DMS114 treated with DMSO at 0.1 percent for 48 hours (cell line): ENCODE data around the gene ZNF512B.
A peak's percentile ranks its signal among the peaks of the same experiment; 100 is the strongest.
"Not testable (repeated sequence)": the region's sequence is repeated elsewhere in the genome, so short reads cannot be mapped to it uniquely, and the experiment has no call there.

Experiments used
- DNase-seq: peaks from one replicate; lab custom pipeline; 2025; ENCODE audit not compliant: unreplicated experiment; lab: John Stamatoyannopoulos, UW

The ZNF512B gene

DNA sequence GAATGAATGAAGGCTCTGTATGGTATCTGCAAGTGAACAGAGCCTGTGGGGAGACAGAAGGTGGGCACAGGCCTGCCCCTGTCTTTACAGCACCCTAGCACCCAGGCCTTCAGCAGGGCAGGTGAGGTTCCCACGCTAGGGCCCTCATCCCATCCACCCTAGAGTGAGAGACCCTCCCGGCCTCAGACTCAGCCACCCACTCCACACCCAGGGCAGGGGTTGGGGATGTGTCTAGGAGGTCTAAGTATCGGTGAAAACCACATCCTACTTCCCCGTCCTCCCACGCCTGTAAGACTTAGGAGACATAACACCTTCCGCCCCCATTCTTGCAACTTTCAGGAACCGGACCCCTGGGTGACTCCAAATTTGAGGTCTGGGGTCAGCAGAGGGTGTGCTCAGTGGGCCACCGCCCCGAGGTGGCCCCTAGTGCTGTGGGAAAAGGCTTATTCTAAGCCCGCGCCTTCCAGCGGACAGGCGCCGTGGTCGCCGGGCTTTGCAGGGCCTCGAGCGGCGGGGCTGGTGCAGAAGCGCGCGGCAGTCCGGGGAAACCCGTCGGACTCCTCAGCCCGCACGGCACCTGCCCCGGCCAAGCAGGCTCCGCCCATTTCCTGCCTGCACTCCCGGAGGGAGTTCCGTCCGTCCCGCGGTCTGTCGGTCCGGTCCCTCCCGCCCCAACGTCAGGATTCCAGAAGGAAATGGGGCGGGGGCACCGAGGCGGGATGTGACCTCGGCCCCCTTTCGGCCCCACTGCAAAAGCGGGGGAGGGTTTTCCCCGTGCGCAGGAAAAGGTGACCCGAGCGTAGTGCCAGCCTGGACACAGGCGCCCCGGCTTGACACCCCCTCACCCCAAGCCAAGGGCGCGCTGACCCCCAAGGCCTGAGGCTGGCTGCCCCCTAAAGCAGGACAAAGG is 8.8 kb upstream of the ZNF512B start:
- DNase-seq = no peak

DNA sequence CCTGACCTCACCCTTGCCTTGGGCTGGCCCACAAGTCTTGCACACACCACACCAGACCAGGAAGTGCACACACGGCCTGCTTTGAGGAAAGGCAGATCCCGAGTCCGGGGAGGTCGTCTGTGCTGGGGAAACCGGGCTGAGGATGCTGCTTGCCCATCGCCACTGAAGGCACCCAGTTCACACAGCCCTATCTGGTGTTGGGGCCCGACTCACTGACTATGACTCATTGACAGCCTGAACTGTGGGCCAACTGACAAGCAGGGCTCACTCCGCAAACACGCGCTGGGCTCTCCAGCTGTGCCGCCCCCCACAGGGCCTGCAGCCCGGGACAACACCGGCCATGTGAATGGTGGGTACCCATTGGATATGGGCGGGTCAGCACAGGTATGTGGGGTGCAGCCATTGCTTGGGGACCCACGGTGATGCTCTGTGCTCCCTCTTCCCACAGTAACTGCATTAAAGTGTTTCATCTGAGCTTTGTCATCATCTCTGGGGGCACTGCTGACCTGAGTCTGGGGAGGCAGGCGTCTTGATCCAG is 8.1 kb upstream of the ZNF512B start:
- DNase-seq = no peak

DNA sequence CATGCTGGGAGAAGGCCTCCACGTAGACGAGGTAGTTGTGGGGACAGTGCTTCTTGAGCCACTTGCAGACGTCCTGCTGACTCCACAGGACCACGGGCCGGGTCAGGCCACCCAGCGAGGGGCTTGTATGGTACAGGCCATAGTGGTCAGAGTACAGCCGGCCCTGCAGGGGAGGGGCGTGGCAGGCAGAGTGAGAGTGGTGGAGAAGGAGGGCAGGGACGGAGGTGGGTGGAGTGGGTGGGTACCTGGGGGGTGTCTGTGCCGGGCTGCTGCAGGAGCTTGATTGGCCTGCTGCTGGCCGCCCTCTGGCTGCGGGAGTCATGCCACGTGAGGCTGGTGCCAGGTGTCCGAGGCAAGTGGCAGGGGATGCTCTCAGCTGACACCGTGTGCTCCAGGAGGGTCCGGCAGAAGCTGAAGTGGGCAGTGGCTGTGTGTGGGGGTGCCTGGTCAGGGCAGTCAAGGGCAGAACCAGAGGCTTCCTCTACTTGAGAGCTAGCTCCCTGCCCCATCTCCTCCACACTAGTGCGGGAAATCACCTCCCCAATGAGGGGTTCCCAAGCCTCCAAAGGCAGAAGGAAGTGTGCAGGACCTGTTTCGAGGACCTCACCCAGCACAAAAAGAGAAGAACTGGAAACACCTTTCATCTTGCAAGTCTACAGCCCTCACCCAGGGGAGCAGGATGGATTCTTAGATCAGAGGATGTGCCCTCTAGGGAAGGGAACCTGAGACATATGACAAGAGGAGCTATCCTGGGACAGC is 7.4 kb upstream of the ZNF512B start:
- no peak for DNase-seq

DNA sequence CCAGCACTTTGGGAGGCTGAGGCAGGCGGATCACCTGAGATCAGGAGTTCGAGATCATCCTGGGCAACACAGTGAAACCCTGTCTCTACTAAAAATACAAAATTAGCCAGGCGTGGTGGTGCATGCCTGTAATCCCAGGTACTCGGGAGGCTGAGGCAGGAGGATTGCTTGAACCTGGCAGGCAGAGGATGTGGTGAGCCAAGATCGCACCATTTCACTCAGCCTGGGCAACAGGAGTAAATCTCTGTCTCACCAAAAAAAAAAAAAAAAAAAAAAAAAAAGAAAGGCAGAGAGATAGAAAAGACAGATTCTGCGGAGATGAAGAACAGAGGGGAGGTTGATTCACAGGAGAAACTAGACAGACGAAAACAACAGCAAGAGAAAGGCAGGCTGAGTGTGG is 6.8 kb upstream of the ZNF512B start:
- DNase-seq = not testable (repeated sequence)

DNA sequence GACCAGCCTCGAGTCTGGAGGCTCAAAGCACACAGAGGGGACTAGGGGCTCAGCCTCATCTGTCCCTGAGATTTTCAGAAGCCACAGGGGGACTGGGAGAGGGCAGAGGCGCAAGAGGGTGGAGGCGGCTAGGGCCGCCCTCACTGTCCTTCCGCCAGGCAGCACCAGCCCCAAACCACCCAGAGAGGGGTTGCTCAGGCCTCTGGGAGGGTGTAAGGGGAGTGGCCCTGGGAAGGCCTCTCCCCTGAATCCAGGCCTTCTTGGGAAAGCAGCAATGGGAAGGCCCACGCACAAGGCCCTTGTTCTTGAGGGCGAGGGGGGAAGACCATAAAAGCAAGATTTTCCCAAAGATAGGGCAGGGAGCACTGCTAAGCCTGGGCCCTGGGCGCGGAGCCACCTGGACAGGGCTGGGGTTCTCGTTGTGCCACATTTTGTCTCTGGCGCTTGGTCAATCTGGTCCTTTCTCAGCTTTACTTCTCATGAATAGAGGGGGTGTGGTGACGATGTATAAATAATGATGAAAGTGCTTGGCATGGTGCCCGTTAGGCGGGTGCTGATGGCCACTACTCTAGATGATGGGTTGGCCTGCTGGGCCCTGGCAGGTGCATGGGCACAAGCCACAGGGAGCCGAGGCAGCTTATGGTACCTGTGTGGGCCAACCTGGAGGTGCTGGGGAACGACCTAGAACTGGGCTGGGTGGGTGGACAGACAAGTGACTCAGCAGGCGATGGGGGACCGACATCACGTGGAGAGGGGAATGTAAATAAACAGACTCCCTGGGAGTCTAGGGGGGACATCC is 4.9 kb upstream of the ZNF512B start:
- no peak for DNase-seq

DNA sequence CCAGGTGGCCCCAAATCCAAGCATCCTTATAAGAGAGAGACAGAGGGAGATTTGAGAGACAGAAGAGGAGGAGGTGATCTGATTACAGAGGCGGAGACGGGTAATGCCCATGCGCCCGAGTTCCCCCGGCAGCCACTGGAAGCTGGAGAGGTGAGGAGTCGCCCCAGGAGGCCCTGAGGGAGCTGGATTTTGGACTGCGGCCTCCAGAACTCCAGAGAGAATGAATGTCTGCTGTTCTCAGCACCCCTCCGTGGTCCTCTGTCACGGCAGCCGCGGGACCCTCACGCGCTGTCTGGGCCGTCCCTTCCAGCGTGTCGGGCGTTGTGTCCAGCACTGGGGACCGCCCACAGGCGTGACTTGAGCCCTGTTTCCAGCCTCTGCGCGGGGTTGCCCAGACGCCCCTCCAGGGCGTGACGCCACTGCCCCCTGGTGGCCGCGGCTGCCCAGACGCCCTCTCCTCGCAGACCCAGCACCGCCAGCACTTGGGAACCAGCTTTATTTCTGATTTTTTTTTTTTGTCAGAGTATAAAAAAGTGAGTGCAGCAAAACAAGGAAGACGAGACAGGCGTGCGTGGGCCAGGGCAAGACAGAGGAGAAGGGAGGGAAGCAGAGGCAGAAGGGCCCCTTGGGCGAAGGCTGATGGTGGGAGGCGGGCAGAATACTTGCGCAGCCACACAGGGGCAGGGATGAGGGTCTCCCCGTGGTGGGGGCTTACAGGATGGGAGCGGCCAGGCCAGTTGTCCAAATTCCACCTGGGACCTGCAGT is 4.1 kb upstream of the ZNF512B start:
- DNase-seq = peak; percentile 73

DNA sequence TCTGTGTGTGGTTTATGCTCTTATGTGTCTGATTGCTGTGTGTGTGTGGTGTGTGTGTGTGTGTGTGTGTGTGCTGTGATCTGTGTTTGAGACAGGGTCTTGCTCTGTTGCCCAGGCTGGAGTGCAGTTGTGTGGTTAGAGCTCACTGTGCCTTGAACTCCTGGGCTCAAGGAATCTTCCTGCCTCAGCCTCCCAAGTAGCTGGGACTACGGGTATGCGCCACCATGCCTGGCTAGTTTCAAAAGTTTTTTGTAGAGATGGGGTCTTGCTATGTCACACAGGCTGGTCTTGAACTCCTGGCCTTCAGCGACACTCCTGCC is 3.4 kb upstream of the ZNF512B start:
- no peak for DNase-seq

DNA sequence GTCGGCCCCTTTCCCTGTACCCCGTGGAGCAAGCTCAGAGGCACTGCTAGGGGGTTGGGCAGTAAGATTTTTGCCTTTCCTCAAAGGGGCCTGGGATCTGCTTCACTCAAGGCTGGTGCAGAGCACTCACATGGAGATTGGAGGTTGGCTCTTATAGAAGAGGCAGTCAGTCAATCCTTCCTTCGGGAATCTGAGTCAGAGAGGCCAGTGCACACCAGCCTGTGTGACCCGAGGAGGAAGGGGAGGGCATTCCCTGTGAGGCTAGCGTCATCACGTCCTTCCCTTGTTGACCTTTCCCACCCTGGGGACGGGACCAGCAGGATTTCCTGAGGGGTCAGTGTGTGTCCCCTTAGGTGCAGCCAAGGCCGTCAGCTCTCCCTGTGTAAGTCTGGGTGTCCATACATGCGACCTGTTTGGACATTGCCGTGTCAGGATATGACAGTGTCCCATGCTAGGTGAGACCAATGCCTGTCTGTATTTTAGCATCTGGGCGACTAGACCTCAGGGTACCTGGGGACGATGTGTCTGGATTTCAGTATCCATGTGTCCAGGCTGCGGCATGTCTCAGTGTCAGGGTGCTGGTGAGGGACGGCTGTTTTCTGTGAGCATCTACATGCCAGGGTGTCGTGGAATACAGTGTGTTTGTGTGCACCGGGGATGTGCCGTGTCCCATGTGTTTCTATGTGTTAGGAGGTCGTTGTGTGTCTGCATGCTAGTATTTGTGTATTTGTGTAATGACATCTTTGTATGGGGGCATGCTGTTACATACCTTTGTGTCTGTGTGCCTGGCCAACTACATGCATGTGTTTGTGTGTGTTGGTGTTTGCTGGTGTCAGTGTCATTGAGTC is 2.8 kb upstream of the ZNF512B start:
- DNase-seq = no peak

DNA sequence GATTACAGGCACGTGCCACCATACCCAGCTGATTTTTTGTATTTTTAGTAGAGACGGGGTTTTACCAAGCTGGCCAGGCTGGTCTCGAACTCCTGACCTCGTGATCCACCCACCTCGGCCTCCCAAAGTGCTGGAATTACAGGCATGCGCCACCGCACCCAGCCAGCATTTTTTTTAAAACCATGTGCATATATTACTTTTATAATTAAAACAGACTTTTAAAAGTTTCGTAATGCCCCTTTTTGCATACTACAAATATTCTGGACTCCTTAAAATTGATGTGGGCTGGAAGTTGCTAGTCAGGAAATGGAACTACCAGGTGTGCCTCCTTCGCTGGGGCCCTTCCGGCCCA is 2.2 kb upstream of the ZNF512B start:
- DNase-seq = not testable (repeated sequence)

DNA sequence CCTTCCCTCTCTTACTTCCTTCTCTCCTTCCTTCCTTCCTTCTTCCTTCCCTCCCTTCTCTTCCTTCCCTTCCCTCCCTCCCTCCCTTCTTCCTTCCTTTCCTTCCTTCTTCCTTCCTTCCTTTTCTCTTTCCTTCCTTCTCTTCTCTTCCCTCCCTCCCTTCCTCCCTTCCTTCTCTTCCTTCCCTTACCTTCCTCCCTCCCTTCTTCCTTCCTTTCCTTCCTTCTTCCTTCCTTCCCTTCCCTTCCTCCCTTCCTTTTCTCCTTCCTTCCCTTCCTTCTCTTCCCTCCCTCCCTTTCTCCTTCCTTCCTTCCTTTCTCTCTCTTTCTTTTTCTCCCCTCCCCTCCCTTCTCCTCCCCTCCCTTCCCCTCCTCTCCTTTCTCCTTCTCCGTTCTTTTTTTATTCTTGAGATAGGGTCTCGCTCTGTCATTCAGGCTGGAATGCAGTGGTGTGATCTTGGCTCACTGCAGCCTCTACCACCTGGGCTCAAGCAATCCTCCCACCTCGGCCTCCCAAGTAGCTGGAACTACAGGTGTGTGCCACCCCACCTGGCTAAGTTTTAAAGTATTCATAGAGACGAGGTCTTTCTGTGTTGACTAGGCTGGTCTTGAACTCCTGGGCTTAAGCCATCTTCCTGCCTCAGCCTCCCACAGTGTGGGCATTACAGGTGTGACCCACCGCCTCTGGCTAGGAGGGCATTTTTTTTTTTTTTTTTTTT is 1.1 kb upstream of the ZNF512B start:
- DNase-seq = no peak

DNA sequence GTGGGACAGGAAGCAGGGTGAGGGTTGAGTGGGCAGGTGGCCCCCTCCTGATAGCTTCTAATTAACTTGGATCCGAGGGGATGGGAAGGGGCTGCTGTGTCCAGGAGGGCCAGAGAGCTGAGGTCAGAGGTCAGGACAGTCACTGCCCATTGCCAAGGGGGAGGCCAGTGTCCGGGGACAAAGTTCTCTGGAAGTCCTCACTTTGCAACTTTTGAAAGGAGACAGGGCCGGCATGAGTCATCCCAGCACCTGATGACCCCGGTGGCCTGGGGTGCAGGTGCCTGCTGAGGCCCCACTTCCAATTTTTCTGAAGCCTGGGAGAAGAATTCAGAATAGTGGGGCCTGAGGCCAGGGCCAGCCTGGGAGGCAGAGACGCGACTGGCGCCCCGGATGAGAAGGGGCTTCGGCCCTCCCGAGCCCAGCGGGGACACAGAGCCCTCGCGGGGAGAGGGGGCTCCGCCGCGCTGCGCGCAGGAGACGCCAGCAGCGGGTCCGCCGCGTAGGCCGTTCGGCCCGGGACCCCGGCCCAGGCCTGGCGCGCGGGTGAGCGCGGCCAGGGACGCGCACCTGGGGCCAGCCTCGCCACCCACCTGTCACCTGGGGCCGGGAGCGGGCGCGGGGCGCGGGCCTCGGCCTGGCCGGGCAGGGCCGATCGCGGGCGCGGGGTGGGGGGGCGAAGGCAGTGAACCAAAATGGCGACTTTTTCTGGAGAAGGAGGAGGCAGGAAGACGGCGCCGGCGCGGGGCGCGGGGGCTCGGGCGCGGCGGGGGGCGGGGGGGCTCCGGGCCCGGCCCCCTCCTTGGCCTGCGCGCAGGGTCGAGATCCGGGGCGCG is 586 bp downstream of the ZNF512B start:
- no peak for DNase-seq

DNA sequence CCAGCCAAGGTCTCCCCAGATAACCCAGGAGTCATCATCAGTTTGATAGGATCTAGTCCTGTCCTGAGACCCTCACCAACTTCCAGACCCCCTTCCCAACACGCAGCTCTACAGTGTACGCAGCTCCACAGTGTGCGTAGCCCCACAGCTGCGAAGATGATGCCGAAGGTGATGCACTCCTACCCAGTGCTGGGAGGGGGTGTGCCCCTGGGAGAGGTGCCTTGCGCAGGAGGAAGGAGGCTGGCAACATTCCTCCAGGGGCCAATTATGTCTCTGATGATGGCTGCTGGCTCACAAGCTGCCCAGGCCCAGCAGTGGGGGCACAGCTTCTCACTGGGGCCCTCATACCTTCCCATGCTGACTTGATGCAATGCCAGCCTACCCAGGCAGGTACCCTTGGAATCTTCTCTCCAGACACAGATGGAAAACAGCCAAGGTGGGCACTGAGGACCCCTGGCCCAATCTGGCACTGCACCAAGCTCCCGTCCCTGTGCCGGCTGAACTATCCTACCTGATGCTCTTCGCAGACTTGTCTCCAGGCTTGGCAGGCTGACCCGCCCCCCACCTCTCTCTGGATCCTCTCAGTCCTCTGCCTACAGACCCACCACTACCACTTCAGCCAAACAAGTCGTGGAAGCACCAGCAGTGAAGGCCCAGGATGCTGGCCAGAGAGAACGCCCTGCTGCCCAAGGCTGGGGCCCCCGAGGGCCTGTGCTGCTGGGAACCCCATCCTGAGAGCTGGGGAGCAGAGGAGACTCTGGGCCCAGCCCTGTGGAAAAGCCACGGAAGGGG is 1.4 kb downstream of the ZNF512B start:
- no peak for DNase-seq

DNA sequence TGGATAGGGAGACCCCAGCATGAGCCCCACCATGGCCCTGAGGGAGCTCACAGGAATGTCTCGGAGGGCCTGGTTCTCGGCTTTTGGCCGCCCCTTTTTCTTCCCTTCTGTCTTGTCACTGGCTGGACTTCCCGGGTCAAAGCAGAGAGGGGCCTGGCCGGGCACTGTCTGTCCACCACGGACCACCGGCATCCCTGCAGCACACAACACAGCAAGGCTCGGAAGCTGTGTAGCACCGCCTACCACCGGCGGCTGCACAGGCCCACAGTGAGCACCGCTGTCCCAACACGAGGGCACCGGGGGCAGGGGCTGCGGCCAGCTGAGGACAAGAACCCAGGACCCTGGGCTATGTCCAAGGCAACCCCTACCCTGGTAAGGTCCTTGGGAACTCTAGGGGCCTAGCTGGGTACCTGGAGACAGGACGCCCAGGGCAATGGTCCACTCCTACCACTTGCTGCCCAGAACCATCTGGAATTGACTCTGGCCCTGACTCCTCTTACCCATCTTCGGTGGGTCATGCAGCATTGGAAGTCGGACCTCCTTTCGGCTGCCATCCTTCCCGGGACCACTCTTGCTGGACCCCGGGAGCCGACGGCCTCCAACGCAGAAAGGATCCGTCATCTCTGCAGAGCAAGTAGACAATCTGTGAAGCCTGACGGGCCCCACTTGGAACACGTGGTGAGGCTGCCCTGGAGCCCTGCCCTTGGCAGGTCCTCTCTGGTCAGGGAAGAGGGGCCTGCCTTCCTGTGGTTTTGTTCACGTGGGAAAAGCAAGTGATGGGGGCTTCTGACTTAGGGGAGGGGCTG is 2.2 kb downstream of the ZNF512B start:
- DNase-seq = no peak

DNA sequence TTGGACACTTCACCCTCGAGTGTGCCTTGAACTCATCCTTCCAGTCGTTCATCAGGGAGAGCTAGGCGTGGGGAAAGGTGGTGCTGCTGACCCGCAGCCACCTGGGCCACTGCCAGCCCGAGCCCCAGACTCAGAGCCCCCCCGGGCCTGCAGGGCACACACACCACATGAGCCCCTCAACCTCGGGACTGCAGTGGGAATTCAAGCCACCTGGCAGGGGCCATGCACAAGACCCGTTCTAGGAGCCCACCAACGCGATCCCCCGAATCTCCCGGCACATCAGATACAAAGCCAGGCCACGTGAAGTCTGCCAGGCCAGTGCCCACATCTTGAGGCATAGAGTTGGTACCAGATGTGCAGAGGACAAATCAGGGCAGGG is 2.8 kb downstream of the ZNF512B start:
- no peak for DNase-seq

DNA sequence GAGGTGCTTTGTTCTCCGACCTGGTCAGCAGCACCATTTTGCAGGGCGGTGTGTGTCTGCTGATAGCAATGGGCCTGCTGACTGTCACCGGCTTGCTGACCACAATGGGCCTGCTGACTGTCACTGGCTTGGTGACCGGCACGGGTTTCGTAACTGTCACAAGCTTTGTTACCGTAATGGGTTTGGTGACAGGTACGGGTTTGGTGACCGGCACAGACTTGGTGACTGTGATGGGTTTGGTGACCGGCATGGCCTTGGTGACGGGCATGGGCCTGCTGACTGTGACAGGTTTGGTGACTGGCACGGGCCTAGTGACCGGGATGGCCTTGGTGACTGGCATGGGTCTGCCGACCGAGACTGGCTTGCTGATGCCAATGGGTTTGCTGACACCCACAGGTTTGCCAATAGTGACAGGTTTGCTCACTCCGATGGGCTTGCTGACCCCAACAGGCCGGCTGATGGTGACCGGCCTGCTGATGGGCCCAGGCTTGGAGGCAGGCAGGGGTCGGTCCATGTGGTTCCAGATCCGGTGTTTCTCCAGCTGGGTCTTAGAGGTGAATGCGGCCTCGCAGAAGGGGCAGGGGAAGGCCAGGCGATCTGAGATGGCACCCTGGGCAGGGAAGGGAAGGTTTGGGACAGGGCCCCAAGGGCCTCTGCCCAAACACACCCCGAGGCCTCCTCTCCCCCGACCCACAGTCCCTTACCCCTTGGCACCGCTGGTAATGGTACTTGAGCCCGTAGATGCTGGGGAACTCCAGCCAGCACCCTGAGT is 3.4 kb downstream of the ZNF512B start:
- DNase-seq = no peak

DNA sequence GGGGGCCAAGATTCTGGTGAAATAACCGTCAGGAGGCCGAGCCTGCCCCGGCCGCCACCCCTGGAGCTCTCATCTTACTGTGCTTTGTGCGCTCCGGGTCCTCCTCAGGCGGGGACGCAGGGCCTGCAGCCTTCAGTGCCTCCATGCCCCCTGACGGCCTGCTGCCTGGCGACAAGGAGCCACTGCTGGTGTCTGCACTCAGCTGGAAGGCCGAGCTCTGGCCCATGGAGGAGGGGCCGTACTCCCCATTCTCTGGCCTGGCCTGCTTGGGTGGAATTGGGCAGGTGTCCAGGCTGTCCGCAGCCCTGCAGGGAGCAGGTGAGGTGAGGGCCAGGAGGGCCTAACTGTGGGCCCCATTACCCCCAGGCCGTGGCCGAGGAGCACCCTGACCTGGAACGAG is 5.3 kb downstream of the ZNF512B start:
- DNase-seq = no peak
